Measurements from ENCODE around the gene RFFL. TPM values are rescaled to one million over a fixed set of nuclear protein-coding genes. Genes with fewer than 3 reads are reported as not detected.

RFFL gene, protein sequence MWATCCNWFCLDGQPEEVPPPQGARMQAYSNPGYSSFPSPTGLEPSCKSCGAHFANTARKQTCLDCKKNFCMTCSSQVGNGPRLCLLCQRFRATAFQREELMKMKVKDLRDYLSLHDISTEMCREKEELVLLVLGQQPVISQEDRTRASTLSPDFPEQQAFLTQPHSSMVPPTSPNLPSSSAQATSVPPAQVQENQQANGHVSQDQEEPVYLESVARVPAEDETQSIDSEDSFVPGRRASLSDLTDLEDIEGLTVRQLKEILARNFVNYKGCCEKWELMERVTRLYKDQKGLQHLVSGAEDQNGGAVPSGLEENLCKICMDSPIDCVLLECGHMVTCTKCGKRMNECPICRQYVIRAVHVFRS
- 43.4 to 55.8 TPM (median 50.1 TPM) in 5 replicates for total RNA-seq (2022; extraction: Qiagen RNA extraction)

DNA sequence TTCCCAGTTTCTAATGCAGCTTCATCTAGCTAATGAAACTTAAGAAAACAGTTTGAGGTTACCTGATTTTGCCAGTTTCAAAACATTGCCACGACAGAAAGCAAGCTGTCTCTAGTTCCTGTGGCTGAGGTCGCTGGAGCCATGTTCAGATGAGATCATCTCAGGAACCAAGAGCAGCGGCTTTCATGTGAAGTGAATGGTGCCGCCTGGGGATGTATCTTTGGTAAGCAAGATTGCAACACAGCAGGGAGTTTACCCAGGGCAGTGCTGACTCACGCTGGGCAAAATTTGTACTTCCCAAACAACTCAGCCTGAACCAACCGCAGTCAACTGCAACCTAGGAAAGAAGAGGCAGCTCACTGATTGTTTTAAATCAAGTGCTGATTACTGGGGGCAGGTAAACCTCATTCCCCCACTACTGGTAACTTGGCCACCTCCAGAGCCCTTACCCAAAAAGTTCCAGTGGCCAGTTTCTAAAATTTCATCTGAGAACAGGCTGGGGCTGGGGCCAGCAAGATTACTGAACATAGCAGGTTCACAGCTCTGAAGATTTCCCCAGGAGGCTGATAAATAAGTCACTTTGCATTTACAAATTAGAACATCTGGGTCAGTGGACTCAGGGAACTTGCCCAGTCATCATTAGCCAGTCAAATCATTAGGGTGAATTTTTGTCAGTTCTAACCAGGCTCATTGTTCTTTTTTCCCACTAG lies at the start of gene RFFL:
TSS of gene RFFL (minus strand) at position 194 of the 710 bp plus-strand sequence. CDS start 37,154 bp downstream, outside the sequence.

GRCh38 chr17:34980353-34980680 lies 83.2 kb downstream of the RFFL start, which contains the start of gene LIG3:
TSS of gene LIG3 (plus strand) at chr17:34980512. CDS start at chr17:34983006, 2,494 bp downstream.

GRCh38 chr17:34961093-34961911 lies 102.2 kb downstream of the RFFL start, which contains the start of the genes CCT6B and ZNF830:
TSS of gene CCT6B (minus strand) at chr17:34961460. CDS start at chr17:34961393, 67 bp downstream.
TSS of gene ZNF830 (plus strand) at chr17:34961540. CDS start at chr17:34961567, 27 bp downstream.

Other genes with a start within 250 kb of the RFFL start
- gene CCT6B, start 102.2 kb downstream of the RFFL start, total RNA-seq (2022; extraction: Qiagen RNA extraction) = 0.77 to 1.5 TPM (median 1.3 TPM) in 5 replicates
- gene ZNF830, start 102.2 kb downstream of the RFFL start, total RNA-seq (2022; extraction: Qiagen RNA extraction) = 12.7 to 16.7 TPM (median 14.5 TPM) in 5 replicates
- 17.5 to 21.6 TPM (median 17.9 TPM) in 5 replicates for gene LIG3, start 83.2 kb downstream of the RFFL start, total RNA-seq (2022; extraction: Qiagen RNA extraction)
- gene RAD51D, start 56.2 kb upstream of the RFFL start, total RNA-seq (2022; extraction: Qiagen RNA extraction) = 24.5 to 31.0 TPM (median 27.6 TPM) in 5 replicates
- not detected in 5 replicates for gene FNDC8, start 57.9 kb upstream of the RFFL start, total RNA-seq (2022; extraction: Qiagen RNA extraction)
- 30.6 to 40.9 TPM (median 38.3 TPM) in 5 replicates for gene NLE1, start 78.6 kb upstream of the RFFL start, total RNA-seq (2022; extraction: Qiagen RNA extraction)
- not detected in 5 replicates for gene UNC45B, start 84.1 kb upstream of the RFFL start, total RNA-seq (2022; extraction: Qiagen RNA extraction)
- not detected in 5 replicates for gene SLC35G3, start 130.7 kb upstream of the RFFL start, total RNA-seq (2022; extraction: Qiagen RNA extraction)
- gene SLFN5, start 179.4 kb upstream of the RFFL start, total RNA-seq (2022; extraction: Qiagen RNA extraction) = 2.1 to 3.2 TPM (median 2.7 TPM) in 5 replicates